Medulla oblongata (tissue), 1 donor: ENCODE measurements around the gene S100A10.
A peak's percentile ranks its signal among the peaks of the same experiment; 100 is the strongest.

Source experiments
- DNase-seq: peaks from one replicate; pipeline ENCODE4 v3.0.0-alpha.2; 2015; ENCODE audit errors: extremely low spot score

The S100A10 gene

DNA sequence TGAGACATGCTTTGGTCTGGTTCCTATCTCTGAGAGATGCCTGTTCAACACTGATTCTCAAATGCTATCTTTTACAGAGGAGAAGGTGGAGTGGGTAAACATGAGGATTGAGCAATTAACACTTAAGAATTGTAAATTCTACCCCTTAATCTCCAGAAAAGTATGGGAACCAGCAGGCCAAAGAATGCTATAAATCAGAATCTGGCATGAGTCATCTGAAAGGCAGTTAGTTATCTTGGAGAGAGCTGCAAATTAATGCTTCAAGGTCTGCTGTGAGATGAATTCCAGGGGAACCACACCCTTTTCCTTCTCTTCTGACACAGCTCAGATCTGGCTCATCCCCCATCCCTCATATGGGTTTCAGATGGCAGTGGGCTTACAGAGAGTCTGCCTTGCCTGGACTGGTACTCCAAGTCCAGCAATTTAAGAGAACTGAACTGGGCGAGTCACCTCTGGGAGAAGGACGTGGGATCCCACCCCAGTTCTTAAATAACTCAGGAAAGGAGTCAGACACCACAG, 5.2 kb downstream of the S100A10 start:
- DNase-seq = no peak

DNA sequence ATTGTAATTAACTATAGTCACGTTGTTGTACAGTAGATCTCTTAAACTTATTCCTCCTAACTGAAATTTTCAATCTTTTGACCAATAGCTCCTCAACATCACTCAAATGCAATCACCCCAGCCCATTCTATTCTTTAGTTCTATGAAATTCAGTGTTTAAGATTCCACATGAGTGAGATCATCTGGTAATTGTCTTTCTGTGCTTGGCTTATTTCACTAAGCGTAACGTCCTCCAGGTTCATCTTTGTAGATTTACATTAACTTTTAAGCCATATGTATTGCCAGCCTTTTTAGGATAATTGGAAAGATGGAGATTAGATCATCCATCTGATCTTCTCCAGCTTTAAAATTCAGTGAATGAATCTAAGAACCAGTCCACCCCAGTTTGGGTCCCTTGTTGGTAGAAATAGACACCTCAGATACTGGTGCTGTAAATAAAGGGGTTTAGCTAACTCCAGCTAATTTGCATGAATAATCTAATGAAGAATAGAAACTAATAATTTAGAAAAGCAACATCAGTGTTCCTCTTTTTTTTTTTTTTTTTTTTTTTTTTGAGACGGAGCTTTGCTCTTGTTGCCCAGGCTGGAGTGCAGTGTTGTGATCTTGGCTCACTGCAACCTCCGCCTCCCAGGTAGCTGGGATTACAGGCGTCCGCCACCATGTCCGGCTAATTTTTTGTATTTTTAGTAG, 7.0 kb downstream of the S100A10 start:
- DNase-seq = no peak

DNA sequence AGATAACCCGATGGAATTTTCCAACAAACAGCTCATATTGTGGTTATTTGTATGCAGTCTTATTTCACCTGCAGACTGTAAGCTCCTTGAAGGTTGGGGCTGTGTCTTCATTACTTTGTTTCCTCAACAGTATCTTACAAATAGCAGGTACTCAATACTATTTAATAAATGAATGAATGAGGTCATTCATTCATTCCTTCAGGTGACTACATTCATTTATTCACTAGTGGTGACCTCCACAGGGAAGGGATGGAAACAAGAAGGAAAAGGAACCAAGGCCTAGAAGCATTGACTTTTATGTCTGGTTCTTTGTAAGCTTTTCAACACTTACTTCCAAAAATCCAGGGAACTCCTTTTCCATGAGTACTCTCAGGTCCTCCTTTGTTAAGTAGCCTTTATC, 7.9 kb downstream of the S100A10 start:
- no peak for DNase-seq

DNA sequence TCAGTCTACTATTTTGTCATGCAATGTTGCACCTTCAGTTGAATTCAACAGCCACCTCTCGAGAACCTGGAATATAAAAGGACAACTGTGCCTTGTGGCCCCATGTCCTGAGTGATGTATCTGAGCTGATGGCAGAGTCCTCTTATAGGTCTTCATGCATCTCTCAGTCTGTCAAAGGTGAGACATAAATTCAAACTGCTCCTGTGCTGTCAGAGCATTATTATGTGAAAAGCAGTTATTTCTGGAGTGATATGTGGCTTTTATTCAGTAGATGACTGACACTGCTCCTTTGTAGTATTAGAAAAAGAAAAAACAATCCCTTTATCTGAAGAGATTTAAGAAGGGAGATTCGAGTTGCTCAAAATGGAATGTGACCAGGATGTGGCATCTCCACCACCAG, 8.4 kb downstream of the S100A10 start:
- no peak for DNase-seq

DNA sequence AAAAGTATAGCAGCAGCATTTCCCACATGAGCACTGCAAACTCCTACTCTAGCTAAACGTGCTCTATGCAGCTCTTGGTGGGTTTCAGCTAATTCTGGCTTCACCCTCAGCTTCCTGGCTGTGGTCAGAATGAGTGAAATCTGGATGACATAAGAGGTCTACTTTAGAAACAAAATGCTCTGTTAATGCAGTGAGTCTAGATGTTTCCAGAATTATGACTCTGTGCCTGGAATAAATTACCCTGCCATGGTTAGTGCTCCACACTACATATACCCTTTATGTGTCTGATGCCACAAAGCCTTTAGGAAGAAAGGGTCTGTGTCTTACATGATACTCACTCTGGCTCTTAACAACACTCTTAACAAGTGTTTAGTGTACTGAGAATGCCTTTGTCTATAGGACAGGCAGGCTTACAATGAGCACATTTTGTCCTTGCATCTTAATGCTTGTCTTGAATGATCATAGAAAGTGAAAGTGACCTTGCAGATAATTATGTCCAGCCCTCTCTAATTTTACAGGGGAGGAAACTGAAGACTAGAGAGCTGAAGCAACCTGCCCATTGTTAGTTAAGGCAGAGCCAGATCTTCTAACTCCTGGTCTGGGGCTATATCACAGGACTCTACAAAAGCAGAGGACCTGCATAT, 9.2 kb downstream of the S100A10 start:
- DNase-seq = peak; percentile 10

DNA sequence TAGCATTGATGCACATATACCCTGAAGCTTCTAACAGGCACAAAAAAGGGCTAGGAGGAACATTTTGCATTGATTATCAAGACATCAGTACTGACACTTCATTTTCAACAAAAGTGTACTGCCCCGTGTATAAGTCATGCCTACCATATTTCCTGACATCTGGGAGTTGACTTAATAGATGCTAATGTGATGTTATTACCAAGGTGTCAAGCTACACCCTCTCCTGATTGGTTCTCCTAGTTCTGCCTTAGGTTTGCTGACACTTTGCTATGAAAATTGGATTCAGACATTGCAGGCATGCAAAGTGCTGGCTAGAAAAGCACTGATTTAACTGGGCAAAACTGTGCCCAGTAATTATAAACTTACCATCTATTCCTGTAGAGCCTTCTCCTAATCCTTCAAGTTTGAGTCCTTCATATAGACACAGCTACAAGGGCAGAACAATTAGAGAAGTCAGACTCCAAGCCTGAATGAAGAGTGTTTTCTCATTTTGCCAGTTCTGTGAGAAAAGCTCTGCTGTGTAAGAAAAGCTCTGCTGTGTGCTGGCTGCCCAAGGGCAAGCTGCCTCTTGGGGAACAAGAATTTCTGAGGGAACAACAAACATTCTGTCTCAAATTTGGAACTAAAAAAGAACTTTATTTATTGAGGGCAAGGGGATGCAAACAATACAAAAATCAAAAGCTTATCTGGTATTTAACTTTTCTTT, 11.2 kb downstream of the S100A10 start:
- DNase-seq = peak; percentile 40

DNA sequence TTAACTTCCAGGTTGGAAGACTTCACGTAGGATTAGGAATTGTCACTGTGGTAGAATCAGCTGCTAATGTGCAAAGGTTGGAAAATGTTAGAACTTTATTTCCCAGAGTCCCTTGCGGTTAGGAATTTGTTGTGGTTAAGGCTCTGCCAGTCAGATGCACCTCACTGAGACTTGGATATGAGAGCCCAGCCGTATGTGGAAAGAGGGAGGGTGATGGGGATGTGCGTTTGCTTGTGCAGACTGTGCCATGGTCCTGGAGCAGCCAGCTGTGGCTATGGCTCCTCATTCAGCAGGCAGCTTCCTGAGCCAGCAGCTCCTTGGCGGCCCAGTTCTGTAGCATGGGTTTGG, 12.5 kb downstream of the S100A10 start:
- no peak for DNase-seq

DNA sequence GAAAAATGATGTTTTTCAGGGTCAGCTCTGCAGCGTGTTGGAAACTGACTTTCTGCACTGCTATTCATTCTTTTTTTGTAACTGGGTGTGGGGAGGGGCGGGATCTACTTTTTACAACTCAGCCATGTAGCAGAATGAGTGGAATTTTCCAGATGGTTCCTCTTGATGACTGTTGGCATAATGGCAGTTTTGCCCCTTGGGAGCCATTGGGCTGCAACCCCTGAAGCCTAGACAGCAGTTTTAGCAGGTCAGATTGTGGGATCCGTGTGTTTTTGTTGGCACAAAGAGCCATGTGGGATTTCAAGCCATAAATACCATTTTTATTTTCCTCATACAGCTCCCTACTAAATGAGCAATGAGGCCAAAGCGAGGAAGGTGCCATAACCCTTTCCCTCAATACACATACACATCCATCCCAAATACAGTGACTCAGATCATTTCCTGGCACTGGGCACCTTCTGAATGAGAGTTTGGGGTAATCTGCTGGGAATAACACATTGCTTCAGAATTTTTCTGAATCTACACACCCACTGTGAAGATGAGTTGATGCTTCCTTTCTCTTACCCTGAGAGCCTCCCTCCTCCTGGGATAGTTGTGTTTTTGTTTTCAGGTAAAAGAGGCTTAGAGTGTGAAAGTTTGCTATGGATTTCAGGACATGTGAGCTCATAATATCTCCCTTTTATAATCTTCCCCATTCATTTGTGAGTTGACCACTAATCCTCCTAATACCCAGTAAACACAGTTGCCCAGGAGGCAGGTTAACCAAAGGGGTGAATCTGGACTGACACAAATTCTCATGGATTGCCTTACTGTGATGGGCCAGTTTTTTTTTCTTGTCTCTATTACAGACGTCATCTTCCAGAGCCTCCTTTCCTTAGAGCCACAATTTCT, 13.1 kb downstream of the S100A10 start:
- no peak for DNase-seq

DNA sequence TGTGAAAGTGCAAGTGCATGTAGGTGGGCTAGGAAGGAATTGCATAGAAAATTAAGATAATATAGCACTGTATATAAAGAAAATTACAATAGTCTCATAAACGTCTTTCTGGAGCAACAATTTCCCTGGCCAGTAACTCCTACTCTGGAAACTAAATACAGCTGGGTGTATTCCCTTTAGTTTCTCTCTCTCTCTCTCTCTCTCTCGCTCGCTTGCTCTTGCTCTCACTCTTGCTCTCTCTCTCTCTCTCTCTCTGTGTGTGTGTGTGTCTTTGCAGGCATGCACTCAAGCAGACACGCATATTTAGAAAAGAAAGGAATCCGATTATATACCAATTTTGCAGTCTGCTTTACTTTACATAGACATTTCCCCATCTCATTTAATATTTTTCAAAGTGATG, 14.7 kb downstream of the S100A10 start:
- no peak for DNase-seq

DNA sequence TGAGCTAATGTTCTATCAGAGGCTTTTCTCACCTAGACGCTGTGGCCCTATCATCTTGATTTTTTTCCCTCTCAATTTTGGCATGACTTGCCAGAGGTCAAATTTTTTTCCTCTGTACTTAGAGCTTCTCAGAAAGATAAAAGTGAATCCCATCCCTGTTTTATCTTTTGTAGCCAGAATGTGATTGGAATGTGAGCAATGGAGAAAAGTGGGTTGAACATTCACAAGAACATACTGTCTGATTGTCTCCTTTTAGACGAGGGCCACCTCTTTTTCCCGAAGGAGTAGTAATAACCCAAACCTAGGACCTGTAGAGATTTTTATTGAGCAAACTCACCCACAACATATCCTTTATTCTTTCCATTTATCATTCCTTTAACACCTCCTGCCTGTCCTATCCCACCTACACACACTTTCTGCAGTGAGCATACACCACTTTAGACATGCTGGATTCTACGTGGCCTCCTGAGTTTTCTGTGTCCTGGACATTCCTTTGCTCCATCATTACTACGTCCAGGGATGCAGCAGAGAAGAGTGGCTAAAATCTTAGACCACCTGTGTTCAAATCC, 15.9 kb downstream of the S100A10 start:
- DNase-seq = no peak

DNA sequence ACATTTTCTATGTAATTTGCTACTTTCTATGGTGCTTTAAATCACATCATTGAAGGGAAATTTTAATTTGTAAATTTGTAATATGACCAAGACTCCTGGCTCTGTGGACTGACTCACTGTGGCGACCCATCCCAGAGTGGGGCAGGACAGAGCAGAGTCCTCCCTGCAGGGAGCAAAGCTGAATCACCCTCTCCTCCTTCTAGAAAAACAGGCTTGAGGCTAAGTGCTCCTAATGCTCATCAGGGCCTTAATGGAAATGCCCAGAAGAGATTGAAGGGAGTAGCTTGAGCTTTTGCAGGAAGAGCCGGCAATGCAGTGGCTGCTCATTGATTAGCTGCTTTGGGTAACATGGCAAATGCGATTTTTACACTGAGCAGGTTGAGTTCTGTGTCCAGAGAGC, 16.8 kb downstream of the S100A10 start:
- DNase-seq = no peak

DNA sequence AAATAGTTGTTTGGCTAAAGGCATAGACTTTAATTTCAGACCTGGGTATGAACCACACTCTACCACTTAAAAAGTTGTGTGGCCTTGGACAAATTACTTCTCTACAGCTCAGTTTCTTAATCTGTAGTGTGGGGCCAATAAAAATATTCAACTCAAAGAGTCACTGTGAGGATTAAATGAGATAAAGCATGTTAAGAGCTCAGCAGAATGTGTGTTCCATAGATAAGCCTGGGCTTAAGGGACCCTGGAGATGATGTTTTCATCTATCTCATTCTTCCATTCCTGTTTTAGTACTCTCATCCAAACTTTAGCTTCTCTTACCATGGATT, 17.7 kb downstream of the S100A10 start:
- DNase-seq = no peak

DNA sequence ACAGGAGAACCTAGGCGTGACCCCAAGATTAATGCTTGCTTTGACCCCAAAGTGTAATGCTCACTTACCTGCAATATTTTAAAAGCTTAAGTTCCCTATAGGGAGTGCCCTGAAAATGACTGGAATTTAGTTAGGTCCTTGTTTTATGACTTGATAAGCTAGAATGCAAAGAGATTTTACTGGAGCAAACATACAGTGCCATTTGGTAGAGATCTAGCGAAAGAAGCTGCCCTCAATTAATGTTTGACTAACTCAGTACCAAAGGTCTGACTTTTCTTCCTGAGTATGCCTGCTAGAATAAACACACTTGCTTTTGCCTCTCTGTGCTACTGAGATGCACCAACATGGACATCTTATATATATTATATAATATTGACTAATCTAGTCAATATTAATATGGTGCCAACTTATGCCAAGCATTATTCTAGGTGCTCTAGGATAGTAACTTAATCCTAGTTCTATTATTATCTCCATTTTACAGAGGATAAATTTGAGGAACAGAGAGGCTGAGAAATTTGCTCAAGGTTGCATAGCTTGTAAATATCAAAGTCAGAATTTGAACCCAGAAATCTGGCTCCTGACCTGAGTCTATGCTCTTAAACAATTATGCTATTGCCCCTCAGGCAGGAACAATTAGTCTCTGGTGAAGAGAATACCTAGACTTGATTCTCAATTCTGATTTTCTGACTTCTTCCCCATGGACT, 18.2 kb downstream of the S100A10 start:
- no peak for DNase-seq

DNA sequence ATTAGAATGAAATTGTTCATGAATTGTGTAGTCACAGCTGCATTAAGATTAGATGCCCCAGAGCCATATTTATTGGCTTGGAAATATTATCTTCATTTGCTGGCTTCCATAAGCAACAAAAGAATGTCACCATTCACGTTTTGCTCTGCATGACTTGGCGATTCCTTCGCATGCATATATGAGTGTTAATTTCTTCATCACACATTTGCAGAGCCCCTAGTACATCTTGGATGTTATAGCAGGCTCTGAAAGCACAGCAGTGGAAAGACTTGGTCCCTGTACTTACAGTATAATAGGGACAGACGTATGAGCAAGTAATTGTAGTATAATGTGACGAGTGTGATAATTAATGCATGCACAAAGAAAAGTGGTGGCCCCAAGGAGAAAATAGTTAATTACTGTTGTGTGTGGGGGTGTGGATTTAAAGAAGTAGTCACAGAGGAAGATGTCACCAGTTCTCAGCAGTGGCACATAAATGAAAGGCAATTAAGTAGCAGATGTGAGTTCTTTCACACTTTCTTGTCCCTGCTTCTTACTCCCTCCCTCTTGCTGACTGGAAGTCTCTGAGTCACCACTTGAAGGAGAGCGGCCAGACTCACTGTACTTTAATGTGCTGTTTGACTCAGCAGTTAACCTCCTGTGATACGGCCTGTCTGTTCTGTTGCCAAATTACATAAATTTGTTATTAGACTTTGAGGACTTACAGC, 21.0 kb downstream of the S100A10 start:
- DNase-seq = no peak

DNA sequence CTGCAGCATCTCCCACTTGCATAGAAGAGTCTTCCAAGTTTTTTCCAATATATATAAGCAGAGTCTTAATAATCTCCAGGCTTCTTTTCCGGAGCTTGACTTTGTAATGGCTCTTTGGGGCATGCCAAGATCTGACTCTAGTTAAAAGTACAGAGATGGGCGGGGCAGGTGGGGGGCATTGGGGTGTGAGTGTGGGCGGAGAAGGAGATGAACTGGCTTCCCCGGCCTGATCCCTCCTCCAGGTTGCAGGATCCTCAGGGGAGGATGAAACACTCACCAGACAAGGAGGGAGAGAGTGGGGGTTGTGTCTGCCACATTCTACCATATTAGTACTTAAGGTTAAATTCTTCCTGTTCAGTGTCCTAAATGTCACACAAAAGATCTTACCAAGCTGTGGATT, 23.0 kb downstream of the S100A10 start:
- no peak for DNase-seq

DNA sequence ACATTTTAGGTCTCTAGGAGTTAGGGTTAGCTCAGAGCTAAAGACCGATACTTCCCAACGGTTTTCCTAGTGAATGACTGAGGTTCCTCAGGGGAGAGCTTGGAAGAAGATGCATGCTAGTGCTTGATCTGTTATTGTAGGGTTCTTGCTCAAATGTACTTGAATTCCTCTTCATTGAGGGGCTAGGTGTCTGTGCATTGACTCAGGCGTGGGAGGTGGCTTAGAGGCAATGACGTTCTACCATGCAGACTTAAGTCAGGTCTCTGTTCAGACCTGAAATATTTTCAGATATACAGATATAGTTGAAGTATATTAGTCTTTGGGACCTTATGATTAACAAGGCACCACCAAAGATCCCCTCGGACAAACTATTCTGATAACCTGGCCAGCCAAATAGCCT, 23.5 kb downstream of the S100A10 start:
- DNase-seq = no peak

DNA sequence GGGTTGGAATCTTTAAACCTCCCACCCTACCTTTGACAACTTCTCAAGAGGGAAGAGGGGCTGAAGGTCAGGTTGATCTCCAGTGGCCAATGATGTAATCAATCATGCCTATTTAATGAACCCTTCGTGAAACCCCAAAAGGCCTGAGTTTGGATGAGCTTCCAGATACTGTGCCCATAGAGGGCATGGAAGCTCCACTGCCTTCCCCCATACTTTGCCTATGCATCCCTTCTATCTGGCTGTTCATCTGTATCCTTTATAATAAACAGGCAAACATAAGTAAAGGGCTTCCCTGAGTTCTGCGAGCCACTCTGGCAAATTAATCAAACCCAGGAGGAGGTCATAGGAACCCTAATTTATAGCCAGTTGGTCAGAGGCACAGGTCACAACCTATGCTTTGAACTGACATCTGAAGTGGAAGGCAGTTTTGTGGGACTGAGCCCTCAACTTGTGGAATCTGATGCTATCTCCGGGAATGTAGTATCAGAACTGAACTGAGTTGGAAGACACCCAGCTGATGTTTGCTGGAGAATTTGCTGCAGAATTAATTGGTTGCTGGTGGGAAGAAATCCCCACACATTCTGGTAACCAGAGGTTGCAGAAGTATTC, 24.8 kb downstream of the S100A10 start:
- no peak for DNase-seq

DNA sequence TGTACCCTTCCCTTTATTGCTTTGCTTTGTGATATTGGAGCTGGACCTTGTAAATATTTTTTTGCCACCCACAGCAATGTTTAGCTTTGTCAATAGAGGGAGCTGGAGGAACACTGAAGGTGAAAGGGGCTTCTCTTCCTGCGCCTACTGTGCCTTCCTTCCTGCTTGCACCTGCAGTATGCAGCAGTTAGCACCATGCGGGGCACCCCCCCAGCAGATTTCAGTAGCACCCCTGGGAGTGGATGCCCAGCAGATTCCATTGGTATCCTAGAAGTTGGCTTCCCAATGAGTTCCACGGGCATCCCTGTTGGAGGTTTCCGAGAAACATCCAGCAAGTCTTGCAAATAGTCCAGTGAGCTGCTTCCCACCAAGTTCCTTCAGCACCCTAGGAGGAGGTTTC, 25.6 kb downstream of the S100A10 start:
- peak; percentile 47 for DNase-seq

DNA sequence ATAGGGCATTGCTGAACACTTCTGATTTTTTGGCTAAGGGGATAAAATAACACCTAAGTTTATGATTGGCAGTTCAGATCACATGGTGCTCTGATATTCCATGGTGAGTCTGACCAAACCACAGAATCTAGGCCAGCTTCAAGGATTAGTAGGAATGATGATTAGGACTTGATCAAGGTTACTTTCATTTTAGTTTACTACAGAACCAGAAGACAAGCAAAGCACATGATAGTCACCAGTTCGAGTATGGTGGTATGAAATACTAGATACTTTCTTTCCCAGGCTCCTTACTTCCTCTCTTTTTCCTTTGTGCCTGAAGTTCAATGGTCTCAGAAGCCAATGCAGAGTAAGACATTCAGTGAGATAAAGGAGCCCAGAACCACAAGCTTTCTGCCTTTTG, 26.6 kb downstream of the S100A10 start:
- DNase-seq = no peak

DNA sequence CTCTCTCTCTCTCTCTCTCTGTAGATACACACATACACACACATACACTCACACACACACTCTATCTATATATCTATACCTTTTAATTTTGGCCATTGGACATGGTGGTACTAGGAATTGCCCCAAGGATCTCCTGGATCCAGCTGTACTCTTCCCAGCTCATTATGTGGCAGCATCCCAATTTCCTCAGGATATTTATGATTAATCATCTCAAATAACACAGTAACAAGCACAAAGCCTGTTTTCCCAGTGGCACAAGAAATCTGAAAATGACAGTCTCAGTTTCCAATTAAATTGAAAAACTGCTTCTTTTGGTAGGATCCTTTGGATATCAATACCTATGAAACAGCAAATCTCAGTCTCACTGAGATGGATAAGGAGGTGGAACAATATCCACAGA, 27.6 kb downstream of the S100A10 start:
- no peak for DNase-seq
